ENCODE results near the gene PPP2R5A.
A peak's percentile ranks its signal among the peaks of the same experiment; 100 is the strongest.

The PPP2R5A gene

GRCh38 chr1:212284744-212285684, at the start of gene PPP2R5A:
TSS of gene PPP2R5A (plus strand) at chr1:212285410. CDS start at chr1:212286111, 701 bp downstream.
- peak; percentile 75 to 100 (median 99) for DNase-seq

DNA sequence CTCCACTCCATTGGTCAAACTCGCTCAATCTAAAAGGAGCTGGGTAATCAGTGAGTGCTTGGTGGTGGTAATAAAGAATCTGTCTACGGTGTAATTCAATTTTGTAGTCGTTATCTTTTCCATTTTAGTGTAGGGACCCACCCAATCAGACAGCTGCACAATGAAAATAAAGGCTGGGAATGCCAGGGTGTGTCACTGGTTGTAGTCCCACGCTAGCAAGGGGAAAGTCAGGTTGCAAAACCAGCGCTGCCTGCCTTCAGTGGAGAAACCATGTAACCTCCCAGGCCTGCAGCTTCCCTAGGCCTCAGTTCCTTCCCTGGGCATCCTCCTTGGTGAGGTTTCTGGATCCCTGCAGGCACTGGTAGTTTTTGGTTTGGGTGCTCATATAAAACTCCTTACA, 49.4 kb upstream of the PPP2R5A start:
- no peak for DNase-seq

DNA sequence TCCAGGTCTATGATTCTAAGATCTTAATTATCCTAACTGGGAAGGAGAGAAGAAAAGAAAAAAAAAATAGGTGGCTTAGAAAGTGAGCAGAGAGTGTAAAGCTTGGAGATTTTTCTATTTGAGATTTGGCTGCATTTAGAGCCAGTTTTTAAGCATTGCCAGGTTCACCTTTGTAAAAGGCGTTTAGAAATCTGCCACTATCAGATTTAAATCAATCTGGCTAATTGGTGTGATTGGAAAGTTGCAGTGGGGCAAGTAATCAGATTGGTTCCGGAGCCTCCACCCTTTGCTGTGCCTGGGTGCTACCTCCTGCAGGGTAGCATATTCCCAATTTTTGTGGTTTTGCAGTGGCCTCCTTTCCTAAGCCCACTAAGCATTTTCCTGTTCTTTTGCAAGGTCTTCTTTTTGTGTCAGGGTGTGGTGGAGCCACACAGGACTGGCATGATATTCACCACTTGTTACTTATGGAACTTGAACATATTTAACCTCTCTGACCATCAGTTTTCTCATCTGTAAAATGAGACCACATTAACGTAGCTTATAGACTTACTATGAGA, 48.5 kb upstream of the PPP2R5A start:
- DNase-seq: no peak

DNA sequence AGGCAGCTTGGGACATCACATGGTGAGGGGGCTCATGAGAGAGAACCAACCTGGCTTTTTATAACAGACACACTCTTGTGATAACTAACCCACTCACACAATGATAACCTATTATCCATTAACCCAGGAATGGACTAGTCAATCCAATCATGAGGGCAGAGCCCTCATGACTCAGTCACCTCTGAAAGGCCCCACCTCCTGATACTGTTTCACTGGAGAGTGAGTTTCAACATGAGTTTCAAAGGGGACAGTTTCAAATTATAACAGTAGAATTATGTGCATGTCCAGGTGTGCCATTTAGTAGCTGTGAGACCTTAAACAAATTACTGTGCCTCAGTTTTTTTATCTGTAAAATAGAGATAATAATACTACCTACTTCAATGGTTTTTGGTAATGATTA, 47.6 kb upstream of the PPP2R5A start:
- DNase-seq: no peak

DNA sequence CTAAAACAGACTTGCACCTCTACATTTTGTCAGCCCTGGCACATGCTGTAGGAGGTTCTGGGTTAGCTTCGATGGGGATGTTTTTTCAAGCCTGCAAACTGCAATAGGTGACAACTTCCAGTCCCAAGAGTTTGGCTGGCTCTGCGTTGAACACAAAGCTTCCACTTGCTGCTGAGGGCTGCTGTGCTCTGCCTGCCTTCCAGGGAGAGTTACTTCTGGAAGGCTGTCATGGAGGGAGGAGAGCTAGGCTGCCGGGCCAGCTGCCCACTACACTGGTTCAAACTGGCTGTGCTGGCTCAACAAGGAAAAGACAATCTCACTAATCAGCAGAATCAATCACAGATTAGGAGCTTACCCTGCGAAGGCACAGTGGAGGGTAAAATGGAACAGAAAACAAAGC, 46.7 kb upstream of the PPP2R5A start:
- DNase-seq: peak in 24 of 56 donors; percentile 1 to 56 (median 24)

- no peak for DNase-seq
Observed at GRCh38 chr1:212241501-212241900, 43.7 kb upstream of the PPP2R5A start.

DNA sequence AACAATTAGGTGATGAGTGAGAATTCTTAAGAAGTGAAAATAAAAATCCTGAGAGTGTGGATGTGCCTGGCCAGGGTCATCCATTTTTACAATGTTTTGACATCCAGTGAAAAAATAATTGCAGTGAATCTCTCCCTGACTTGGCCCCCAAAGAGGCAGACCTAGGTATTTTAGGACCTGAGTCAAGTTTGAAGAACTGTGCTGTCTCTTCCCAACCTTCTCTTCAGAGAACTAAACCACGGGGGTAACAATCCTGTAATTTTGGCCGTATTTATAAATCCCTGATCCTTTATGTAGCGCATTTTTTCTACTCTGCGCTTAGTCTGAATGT, 43.3 kb upstream of the PPP2R5A start:
- no peak for DNase-seq

GRCh38 chr1:212242288-212242984, 42.8 kb upstream of the PPP2R5A start:
- DNase-seq: peak in 10 of 56 donors; percentile 2 to 53 (median 4)

GRCh38 chr1:212242985-212243308, 42.3 kb upstream of the PPP2R5A start:
- DNase-seq: no peak

DNA sequence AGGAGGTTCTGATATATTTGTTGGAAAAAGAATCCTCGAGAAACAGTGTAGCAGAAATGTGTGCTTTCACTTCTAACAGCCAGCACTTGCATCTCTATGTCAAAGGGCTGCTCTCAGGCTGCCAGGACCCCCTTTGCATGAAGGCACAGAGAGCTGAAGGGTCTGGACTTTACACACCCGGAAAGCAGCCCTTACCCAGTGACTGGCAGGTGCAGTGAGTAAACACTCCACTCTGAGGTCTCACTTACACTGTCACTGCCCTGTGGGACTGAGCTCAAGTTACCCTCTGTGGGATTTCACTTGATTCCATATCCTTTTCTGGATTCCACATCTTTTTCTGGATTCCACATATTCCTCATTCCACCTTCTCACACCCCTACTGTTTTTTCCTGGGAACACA, 40.8 kb upstream of the PPP2R5A start:
- no peak for DNase-seq

GRCh38 chr1:212247179-212247721, 38.0 kb upstream of the PPP2R5A start:
- DNase-seq: no peak

DNA sequence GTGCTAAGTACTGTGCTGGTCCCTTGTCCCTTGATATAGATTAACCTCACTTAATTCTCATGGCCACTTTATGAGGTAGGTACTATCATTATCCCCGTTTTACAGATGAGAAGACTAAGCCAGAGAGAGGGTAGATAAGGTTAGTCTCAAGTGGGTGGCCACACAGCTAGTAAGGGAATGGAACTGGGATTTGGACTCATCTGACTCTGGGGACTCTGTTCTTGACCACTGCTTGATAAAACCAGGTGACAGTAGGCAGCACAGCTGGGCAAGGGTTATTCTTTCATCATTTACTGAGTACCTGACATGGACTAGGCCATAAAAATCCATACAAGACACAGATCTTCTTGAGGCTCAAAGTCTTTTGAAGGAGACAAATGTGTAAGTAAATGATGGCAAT, 37.2 kb upstream of the PPP2R5A start:
- no peak for DNase-seq

DNA sequence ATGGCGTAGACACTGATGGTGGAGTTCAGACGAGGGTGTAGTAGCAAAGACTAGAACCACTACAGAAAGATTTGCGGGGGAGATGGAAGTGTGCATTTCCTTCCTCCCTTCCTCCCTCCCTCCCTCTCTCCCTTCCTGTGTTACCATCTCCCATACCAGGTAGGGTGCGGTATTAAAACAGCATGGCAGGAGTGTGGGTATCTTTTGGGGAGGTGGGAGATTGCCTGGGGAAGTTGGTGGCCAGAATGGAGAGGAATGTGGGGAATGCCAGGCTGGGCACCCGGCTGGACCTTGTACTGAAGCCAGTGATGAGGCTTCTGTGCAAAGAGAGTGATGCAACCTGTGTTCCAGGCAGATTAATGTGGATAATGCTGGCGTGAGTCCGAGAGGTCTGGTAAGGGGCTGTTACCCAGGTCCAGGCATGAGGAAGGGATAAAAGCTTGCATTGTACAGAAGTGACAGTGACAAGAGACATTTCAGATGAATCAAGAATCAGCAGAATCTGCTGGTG, 30.3 kb upstream of the PPP2R5A start:
- DNase-seq: no peak

- no peak for DNase-seq
Observed at GRCh38 chr1:212255705-212256307, 29.4 kb upstream of the PPP2R5A start.

DNA sequence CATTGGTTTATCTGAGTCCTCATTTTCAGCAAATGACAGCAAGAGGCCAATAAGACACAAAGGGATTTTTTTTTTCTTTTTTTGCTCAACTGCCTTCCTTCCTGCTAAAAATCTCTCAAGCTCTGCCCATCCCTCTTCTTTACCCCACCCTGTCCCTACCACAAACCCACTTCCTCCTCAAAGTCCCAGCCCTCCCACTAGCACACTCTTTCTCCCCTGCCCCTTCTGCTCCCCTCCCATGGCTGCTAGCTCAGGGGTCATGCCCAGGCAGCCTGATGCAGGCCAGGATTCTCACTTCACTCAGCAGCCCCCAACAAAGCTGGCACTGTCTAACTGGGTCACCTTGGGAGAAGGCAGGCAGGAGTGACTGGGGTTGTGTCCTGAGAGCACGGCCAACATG, 28.8 kb upstream of the PPP2R5A start:
- DNase-seq: no peak

- no peak for DNase-seq
Observed at GRCh38 chr1:212257157-212257556, 28.1 kb upstream of the PPP2R5A start.

DNA sequence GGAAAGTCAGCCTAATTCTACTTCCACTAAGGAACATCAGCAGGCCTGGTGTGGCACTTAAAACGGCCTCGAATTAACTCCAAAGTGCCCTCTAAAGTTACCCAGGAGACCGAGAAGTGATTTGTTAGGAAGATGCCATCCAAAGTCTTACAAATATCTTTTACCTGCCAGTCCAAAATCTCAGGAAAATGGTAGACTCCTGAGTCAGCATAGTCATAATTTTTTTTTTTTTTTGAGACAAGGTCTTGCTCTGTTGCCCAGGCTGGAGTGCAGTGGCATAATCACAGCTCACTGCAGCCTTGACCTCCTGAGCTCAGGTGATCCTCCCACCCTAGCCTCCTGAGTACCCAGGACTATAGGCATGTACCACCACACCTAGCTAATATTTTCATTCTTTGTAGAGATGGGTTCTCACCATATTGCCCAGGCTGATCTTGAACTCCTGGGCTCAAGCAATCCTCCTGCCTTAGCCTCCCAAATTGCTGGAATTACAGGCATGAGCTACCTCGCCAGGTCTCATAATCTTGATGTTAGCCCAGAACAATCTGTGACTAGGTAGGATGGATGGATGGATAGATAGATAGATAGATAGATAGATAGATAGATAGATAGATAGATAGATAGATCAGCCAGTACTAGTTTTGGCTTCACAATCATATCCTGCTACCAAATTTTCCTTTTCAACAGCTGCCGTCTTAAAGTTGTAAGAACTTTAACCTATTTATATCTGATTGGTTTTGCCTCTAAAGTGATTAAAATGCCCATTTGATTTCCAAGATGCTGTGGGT, 25.3 kb upstream of the PPP2R5A start:
- no peak for DNase-seq

DNA sequence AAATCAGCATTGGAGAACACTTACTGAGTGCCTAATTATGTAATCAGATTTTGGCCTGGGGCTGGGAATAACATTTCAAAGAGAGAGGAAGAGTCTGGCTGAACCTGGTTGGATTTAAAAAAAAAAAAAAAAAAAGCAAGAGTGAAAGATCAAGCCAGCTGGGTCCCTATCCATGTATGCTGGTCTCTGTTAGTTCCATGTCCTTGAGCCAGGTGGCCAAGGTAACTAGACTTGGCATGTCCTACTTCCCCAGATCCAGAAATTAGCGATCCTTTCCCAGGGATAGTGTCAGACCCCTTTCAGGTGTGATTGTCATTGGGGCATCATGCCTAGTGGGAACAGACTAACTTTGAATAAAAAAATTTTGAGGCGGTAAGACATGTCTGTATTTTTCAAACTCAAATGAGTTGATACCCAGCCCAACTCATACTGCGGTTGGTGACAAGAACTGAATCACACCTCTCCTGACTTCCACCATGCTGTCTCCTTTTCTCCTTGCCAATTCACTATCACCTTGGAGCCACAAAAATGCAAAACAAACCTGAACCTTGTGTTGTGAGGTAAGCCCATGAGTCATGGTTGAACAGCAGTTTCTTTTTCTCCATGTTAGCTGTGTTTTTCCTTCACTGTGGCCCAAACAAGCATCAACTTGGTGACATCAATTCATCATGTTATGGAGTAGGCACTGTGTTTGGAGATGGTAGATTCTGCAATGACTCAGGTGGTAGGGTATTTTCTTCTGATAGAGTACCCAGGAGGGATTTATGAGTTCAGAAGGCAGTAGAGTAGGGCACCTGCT, 24.5 kb upstream of the PPP2R5A start:
- DNase-seq: no peak

GRCh38 chr1:212261361-212261929, 23.8 kb upstream of the PPP2R5A start:
- DNase-seq: no peak

- no peak for DNase-seq
Observed at GRCh38 chr1:212267017-212267416, 18.2 kb upstream of the PPP2R5A start.
